Body of pancreas (tissue), 4 donors: ENCODE measurements around the gene CYSRT1. TPM values are rescaled to one million over a fixed set of nuclear protein-coding genes. Genes with fewer than 3 reads are reported as not detected.

Experiments used
- ATAC-seq: fragments of 150-250 bp; one replicate; pipeline ENCODE4 v1.9.1; 2016
- DNase-seq, 4 donors: peaks; one replicate each; pipeline ENCODE4 v3.0.0-alpha.2; 2019
- H3K27ac ChIP-seq, 4 donors: fragments of 200-600 bp; sonication (generic); 1 replicate in 3 of 4; 2 replicates in 1 of 4; pipeline versions ENCODE4 v1.5.1 to v1.6.1; 2016 to 2019; ENCODE audit warnings: mild to moderate bottlenecking in 1 of 4, mixed read lengths in 1 of 4, moderate library complexity in 1 of 4
- H3K27me3 ChIP-seq, 2 donors: fragments of 200-600 bp; sonication (generic); one replicate each; pipeline ENCODE4 v1.6.0; 2016; ENCODE audit warnings: mild to moderate bottlenecking in 1 of 2
- H3K36me3 ChIP-seq, 2 donors: fragments of 200-600 bp; sonication (generic); replicated peaks in 1 of 2; 2 replicates each; pipeline ENCODE4 v1.5.1; 2016; ENCODE audit warnings: low read depth in 2 of 2; ENCODE audit not compliant: insufficient read depth in 1 of 2
- H3K4me1 ChIP-seq: fragments of 200-600 bp; sonication (generic); one replicate; pipeline ENCODE4 v1.6.0; 2016
- H3K4me3 ChIP-seq, 2 donors: fragments of 200-600 bp; sonication (generic); 1 replicate in 1 of 2; 2 replicates in 1 of 2; pipeline ENCODE4 v1.5.1; 2016 to 2019
- H3K9me3 ChIP-seq, 3 donors: fragments of 200-600 bp; sonication (generic); 1 replicate in 2 of 3; 2 replicates in 1 of 3; pipeline ENCODE4 v1.5.1; 2016
- CTCF ChIP-seq, 7 experiments: fragments of 450-650 bp in 4 of 7; fragments of 200-600 bp in 3 of 7; sonication (generic) in 3 of 7; IDR thresholded peaks; one replicate each; pipeline ENCODE4 v1.5.1; 2016 to 2019; ENCODE audit warnings: antibody characterized with exemption in 7 of 7
- POLR2A ChIP-seq, 3 donors: fragments of 450-650 bp; IDR thresholded peaks; one replicate each; pipeline ENCODE4 v1.6.1; 2016; ENCODE audit warnings: antibody characterized with exemption in 3 of 3, mild to moderate bottlenecking in 2 of 3
- WGBS, 2 donors: methylation state at CpG; one replicate each; pipeline ENCODE4 v1.1.5; 2017; 5-methylcytosine and 5-hydroxymethylcytosine counted together
- intact Hi-C: fragments of 100-400 bp; cut with DNase I; formaldehyde crosslinking; loops from one replicate; pipeline ENCODE4 v1.15.1; 2023
- total RNA-seq, 2 donors: library from RNA; depleted of rRNA; stranded (reverse); fragments of >200 nt; gene quantifications; one replicate each; pipeline ENCODE4 v1.1.0, GENCODE V29; 2016

The CYSRT1 gene
- total RNA-seq, 2 donors from 2014 or later: not detected

- intact Hi-C loops: loop anchor here (5.0 kb wide), 2 partner anchors 39 to 114 kb away; no protein-coding TSS in a partner anchor
- WGBS, 2 donors: 85 to 88% methylated on average over 16 to 22 of the region's 23 CpGs
- peaks cover 0 to 26% of the 10 kb centered on the region in 2 donors for H3K27me3 ChIP-seq
- ATAC-seq (no peak), DNase-seq (no peak)
- no peak overlapping the region for H3K4me3 ChIP-seq
- no peak overlapping the region for H3K27ac ChIP-seq
- TF ChIP-seq CTCF (IDR thresholded peaks at IDR 0.05) (no peak), POLR2A (IDR thresholded peaks at IDR 0.05) (no peak)
- H3K4me1 ChIP-seq: peaks cover 27% of the 10 kb centered on the region
- no peaks in the 10 kb centered on the region for H3K9me3 ChIP-seq
- H3K36me3 ChIP-seq: no peaks in the 10 kb centered on the region
These were observed 6.5 kb downstream of the CYSRT1 start for GRCh38 chr9:137231372-137232039.

DNA sequence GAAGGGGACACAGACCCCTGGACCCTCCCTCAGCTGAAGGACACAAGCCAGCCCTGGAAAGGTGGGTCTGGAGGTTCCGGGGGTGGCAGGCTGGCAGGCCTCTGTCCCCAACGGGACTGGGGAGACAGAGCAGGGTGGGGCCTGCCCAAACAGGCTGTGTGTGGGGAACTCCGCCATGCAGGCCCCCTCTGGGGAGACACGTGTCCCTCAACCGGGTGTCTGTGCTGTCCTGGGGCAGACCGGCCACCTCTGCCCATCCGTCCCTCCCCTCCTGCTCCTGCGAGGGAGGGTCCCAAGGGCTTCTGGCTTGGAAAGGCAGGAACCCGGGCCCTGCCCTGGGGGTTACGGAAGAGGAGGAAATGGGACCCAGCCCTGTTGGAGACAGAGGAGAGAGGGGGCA, 7.1 kb downstream of the CYSRT1 start:
- peaks cover 0 to 26% of the 10 kb centered on the region in 2 donors for H3K27me3 ChIP-seq
- H3K9me3 ChIP-seq: no peaks in the 10 kb centered on the region
- ATAC-seq (no peak), DNase-seq (no peak)
- WGBS, 2 donors: 68 to 77% methylated on average over 4 to 10 of the region's 10 CpGs
- H3K36me3 ChIP-seq: no peaks in the 10 kb centered on the region
- H3K4me1 ChIP-seq: peaks cover 27% of the 10 kb centered on the region
- H3K4me3 ChIP-seq: no peak overlapping the region
- intact Hi-C loops: loop anchor here (5.0 kb wide), 2 partner anchors 40 to 115 kb away; no protein-coding TSS in a partner anchor
- no peak overlapping the region for H3K27ac ChIP-seq
- TF ChIP-seq CTCF (IDR thresholded peaks at IDR 0.05) (no peak), POLR2A (IDR thresholded peaks at IDR 0.05) (no peak)

GRCh38 chr9:137232510-137232909, 7.5 kb downstream of the CYSRT1 start:
- 60 to 80% methylated on average over 2 to 24 of the region's 24 CpGs for WGBS, 2 donors
- TF ChIP-seq POLR2A (IDR thresholded peaks at IDR 0.05) (no peak), CTCF (IDR thresholded peaks at IDR 0.05) (no peak)
- no peak for DNase-seq
- no peak overlapping the region for H3K27ac ChIP-seq
- no peaks in the 10 kb centered on the region for H3K36me3 ChIP-seq
- no peak for ATAC-seq
- no peaks in the 10 kb centered on the region for H3K9me3 ChIP-seq
- intact Hi-C loops: loop anchor here (5.0 kb wide), 2 partner anchors 40 to 115 kb away; no protein-coding TSS in a partner anchor
- no peak overlapping the region for H3K4me3 ChIP-seq
- H3K27me3 ChIP-seq: peaks cover 0 to 26% of the 10 kb centered on the region in 2 donors
- H3K4me1 ChIP-seq: peaks cover 27% of the 10 kb centered on the region

- TF ChIP-seq CTCF (IDR thresholded peaks at IDR 0.05): no peak
- TF ChIP-seq POLR2A (IDR thresholded peaks at IDR 0.05): no peak
- no peak overlapping the region for H3K4me3 ChIP-seq
- ATAC-seq (no peak), DNase-seq (no peak)
- H3K4me1 ChIP-seq: peaks cover 29% of the 10 kb centered on the region
- H3K36me3 ChIP-seq: no peaks in the 10 kb centered on the region
- intact Hi-C loops: loop anchor here (5.0 kb wide), 2 partner anchors 41 to 116 kb away; no protein-coding TSS in a partner anchor
- 60 to 69% methylated on average over 15 to 40 of the region's 40 CpGs for WGBS, 2 donors
- H3K27ac ChIP-seq: no peak overlapping the region
- peaks cover 0 to 26% of the 10 kb centered on the region in 2 donors for H3K27me3 ChIP-seq
- H3K9me3 ChIP-seq: no peaks in the 10 kb centered on the region
These were observed 8.4 kb downstream of the CYSRT1 start for GRCh38 chr9:137233143-137233980.
